ENCODE data around the gene TEX50. TPM values are rescaled to one million over a fixed set of nuclear protein-coding genes. Genes with fewer than 3 reads are reported as not detected.
"Not testable (repeated sequence)": the region's sequence is repeated elsewhere in the genome, so short reads cannot be mapped to it uniquely, and the experiment has no call there.

The TEX50 gene
- total RNA-seq, 2 donors from 2014 or later: not detected

GRCh38 chr1:173682184-173682583, 47.0 kb downstream of the TEX50 start:
- DNase-seq (no peak), ATAC-seq (no peak)
- Mint-ChIP-seq H3K4me3 (peak overlapping the region; percentile 19), H3K36me3 (ENCODE audit: low read depth) (peaks cover 2% of the 10 kb centered on the region), H3K27me3 (no peaks in the 10 kb centered on the region), H3K27ac (no peak overlapping the region), H3K4me1 (no peaks in the 10 kb centered on the region)
- H3K9me3 ChIP-seq (ENCODE audit: control insufficient read depth, low read length, poor library complexity, severe bottlenecking): no peaks in the 10 kb centered on the region

- not testable (repeated sequence) for H3K27ac Mint-ChIP-seq; H3K36me3 Mint-ChIP-seq (ENCODE audit: low read depth); DNase-seq; ATAC-seq; H3K4me1 Mint-ChIP-seq; H3K27me3 Mint-ChIP-seq; H3K9me3 ChIP-seq (ENCODE audit: control insufficient read depth, low read length, poor library complexity, severe bottlenecking); H3K4me3 Mint-ChIP-seq
Observed at GRCh38 chr1:173683838-173684237, 48.7 kb downstream of the TEX50 start.

GRCh38 chr1:173685121-173685520, 50.0 kb downstream of the TEX50 start:
- not testable (repeated sequence) for H3K36me3 Mint-ChIP-seq (ENCODE audit: low read depth); H3K27ac Mint-ChIP-seq; ATAC-seq; H3K27me3 Mint-ChIP-seq; H3K4me1 Mint-ChIP-seq; H3K9me3 ChIP-seq (ENCODE audit: control insufficient read depth, low read length, poor library complexity, severe bottlenecking); DNase-seq; H3K4me3 Mint-ChIP-seq

Other genes with a start within 250 kb of the TEX50 start
- gene PRDX6, start 158.0 kb upstream of the TEX50 start, total RNA-seq: 100 to 1,000 TPM in 1 of 2 donors, 10 to 100 TPM in 1; 66.4 to 125 TPM
- gene SLC9C2, start 32.3 kb upstream of the TEX50 start, total RNA-seq: not detected
- gene ANKRD45, start 34.5 kb downstream of the TEX50 start, total RNA-seq: not detected
- 10 to 100 TPM; 24.8 to 32.1 TPM for gene KLHL20, start 79.6 kb downstream of the TEX50 start, total RNA-seq
- gene DARS2, start 189.3 kb downstream of the TEX50 start, total RNA-seq: 1 to 10 TPM; 4.0 to 5.3 TPM
- gene CENPL, start 189.5 kb downstream of the TEX50 start, total RNA-seq: 1 to 10 TPM; 4.7 to 7.1 TPM
- gene GAS5, start 232.7 kb downstream of the TEX50 start, total RNA-seq: 100 to 1,000 TPM; 604 to 736 TPM
- 10 to 100 TPM; 14.7 to 15.4 TPM for gene ZBTB37, start 233.0 kb downstream of the TEX50 start, total RNA-seq